ENCODE measurements around the gene ING5. TPM values are rescaled to one million over a fixed set of nuclear protein-coding genes. Genes with fewer than 3 reads are reported as not detected.
"Not testable (repeated sequence)": the region's sequence is repeated elsewhere in the genome, so short reads cannot be mapped to it uniquely, and the experiment has no call there.

Gene ING5
- polyA plus RNA-seq, 12 donors, result 17.0 to 37.0 (median 23.5) TPM; not detected in 1

- DNase-seq, result peak; percentile 86
Measured at GRCh38 chr2:241734467-241735208, 32.8 kb downstream of the ING5 start, which contains the start of gene D2HGDH. TSS of gene D2HGDH (plus strand) at chr2:241734630. CDS start at chr2:241735225, 595 bp downstream.

- DNase-seq, result no peak
Measured at GRCh38 chr2:241736111-241736510, 34.3 kb downstream of the ING5 start.

- no peak for DNase-seq
Measured at GRCh38 chr2:241738040-241738686, 36.3 kb downstream of the ING5 start.

- DNase-seq, result no peak
Measured at GRCh38 chr2:241739177-241739576, 37.3 kb downstream of the ING5 start.

GRCh38 chr2:241739651-241740050 lies 37.8 kb downstream of the ING5 start:
- DNase-seq, result no peak

- DNase-seq, result no peak
Measured at GRCh38 chr2:241741016-241741415, 39.2 kb downstream of the ING5 start.

- no peak for DNase-seq
Measured at GRCh38 chr2:241742320-241742939, 40.6 kb downstream of the ING5 start.

- DNase-seq, result not testable (repeated sequence)
Measured at GRCh38 chr2:241743008-241743407, 41.2 kb downstream of the ING5 start.

GRCh38 chr2:241743620-241744019 lies 41.8 kb downstream of the ING5 start:
- DNase-seq, result no peak

GRCh38 chr2:241744028-241744754 lies 42.4 kb downstream of the ING5 start:
- no peak for DNase-seq

- DNase-seq, result no peak
Measured at GRCh38 chr2:241745276-241745675, 43.4 kb downstream of the ING5 start.

- DNase-seq, result no peak
Measured at GRCh38 chr2:241746084-241746483, 44.2 kb downstream of the ING5 start.

GRCh38 chr2:241748468-241749256 lies 46.8 kb downstream of the ING5 start:
- no peak for DNase-seq

- DNase-seq, result peak; percentile 30
Measured at GRCh38 chr2:241750076-241750840, 48.4 kb downstream of the ING5 start.

- no peak for DNase-seq
Measured at GRCh38 chr2:241751152-241751551, 49.3 kb downstream of the ING5 start.

GRCh38 chr2:241751776-241752175 lies 49.9 kb downstream of the ING5 start:
- no peak for DNase-seq

- no peak for DNase-seq
Measured at GRCh38 chr2:241752253-241752652, 50.4 kb downstream of the ING5 start.

- DNase-seq, result no peak
Measured at GRCh38 chr2:241752689-241753276, 50.9 kb downstream of the ING5 start.

- DNase-seq, result no peak
Measured at GRCh38 chr2:241753493-241753892, 51.7 kb downstream of the ING5 start.

GRCh38 chr2:241754042-241754441 lies 52.2 kb downstream of the ING5 start:
- no peak for DNase-seq
